ENCODE results near the gene DLK2. TPM values are rescaled to one million over a fixed set of nuclear protein-coding genes. Genes with fewer than 3 reads are reported as not detected.
A peak's percentile ranks its signal among the peaks of the same experiment; 100 is the strongest.

The DLK2 gene
- total RNA-seq, 3 donors from 2014 or later, result 3.6 to 8.9 TPM; not detected in 1

GRCh38 chr6:43488667-43489276 lies 33.4 kb upstream of the DLK2 start:
- peaks cover 10 to 12% of the 10 kb centered on the region in 2 donors for H3K4me1 ChIP-seq
- peak overlapping the region in 1 of 2 donors; percentile 0 for H3K27ac ChIP-seq
- DNase-seq (ENCODE audit: low spot score in 2 of 2), result no peak
- H3K36me3 ChIP-seq, result no peaks in the 10 kb centered on the region
- no peaks in the 10 kb centered on the region for H3K9me3 ChIP-seq
- intact Hi-C loops (cut with DNase I; ENCODE audit: low total_unique reads), result no loop called here
- no peak for TF ChIP-seq POLR2AphosphoS5 (IDR thresholded peaks at IDR 0.05)
- TF ChIP-seq POLR2A (IDR thresholded peaks at IDR 0.05), result no peak
- TF ChIP-seq, protein P1, sequence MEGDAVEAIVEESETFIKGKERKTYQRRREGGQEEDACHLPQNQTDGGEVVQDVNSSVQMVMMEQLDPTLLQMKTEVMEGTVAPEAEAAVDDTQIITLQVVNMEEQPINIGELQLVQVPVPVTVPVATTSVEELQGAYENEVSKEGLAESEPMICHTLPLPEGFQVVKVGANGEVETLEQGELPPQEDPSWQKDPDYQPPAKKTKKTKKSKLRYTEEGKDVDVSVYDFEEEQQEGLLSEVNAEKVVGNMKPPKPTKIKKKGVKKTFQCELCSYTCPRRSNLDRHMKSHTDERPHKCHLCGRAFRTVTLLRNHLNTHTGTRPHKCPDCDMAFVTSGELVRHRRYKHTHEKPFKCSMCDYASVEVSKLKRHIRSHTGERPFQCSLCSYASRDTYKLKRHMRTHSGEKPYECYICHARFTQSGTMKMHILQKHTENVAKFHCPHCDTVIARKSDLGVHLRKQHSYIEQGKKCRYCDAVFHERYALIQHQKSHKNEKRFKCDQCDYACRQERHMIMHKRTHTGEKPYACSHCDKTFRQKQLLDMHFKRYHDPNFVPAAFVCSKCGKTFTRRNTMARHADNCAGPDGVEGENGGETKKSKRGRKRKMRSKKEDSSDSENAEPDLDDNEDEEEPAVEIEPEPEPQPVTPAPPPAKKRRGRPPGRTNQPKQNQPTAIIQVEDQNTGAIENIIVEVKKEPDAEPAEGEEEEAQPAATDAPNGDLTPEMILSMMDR (IDR thresholded peaks at IDR 0.05), result no peak
- H3K27me3 ChIP-seq, result no peaks in the 10 kb centered on the region
- H3K4me3 ChIP-seq, result no peak overlapping the region

DNA sequence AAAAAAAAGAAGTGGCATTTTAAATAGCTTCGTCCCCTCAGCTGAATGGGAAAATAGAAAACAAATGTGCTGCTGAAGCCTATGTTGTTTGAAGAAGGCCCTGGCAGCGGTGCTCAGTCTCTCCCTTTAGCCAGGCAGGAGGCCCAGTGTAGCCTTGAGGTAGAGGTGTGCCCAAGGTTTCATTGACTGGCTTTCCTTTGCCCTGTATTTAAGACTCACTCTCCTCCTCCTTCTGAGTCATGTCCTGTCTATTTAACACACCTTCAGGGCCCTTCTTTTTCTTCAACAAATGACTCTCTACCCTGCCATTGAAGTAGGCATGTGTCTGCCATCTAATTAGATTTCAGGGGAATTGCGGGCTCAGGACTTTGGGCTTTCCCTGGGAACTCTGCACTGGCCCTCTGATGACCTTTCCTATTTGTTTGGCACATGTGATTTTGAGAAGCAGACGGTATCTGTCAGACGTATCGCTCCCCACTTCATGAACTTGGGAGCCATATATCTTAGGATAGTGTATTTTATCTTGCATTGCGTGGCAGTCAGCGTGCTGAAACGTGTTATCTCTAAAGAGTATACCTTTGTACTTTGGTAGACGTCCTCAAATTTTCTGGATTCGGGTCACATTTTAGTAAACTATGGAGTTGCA lies 26.4 kb upstream of the DLK2 start:
- Histone ChIP-seq H3K27me3 (no peaks in the 10 kb centered on the region), H3K4me3 (no peak overlapping the region), H3K4me1 (peaks cover 0 to 6% of the 10 kb centered on the region in 2 donors), H3K27ac (no peak overlapping the region), H3K9me3 (no peaks in the 10 kb centered on the region), H3K36me3 (no peaks in the 10 kb centered on the region)
- DNase-seq (ENCODE audit: low spot score in 2 of 2), result no peak
- intact Hi-C loops (cut with DNase I; ENCODE audit: low total_unique reads), result no loop called here
- no peak for TF ChIP-seq POLR2A (IDR thresholded peaks at IDR 0.05)
- TF ChIP-seq, protein P1 (IDR thresholded peaks at IDR 0.05), result no peak
- TF ChIP-seq POLR2AphosphoS5 (IDR thresholded peaks at IDR 0.05), result no peak

GRCh38 chr6:43481075-43481474 lies 25.7 kb upstream of the DLK2 start:
- no peak for DNase-seq (ENCODE audit: low spot score in 2 of 2)
- Histone ChIP-seq H3K4me1 (peaks cover 0 to 6% of the 10 kb centered on the region in 2 donors), H3K27me3 (no peaks in the 10 kb centered on the region), H3K36me3 (no peaks in the 10 kb centered on the region), H3K9me3 (no peaks in the 10 kb centered on the region), H3K27ac (no peak overlapping the region), H3K4me3 (no peak overlapping the region)
- TF ChIP-seq POLR2AphosphoS5 (IDR thresholded peaks at IDR 0.05) (no peak), POLR2A (IDR thresholded peaks at IDR 0.05) (no peak)
- TF ChIP-seq, protein P1 (IDR thresholded peaks at IDR 0.05), result no peak
- intact Hi-C loops (cut with DNase I; ENCODE audit: low total_unique reads), result no loop called here

DNA sequence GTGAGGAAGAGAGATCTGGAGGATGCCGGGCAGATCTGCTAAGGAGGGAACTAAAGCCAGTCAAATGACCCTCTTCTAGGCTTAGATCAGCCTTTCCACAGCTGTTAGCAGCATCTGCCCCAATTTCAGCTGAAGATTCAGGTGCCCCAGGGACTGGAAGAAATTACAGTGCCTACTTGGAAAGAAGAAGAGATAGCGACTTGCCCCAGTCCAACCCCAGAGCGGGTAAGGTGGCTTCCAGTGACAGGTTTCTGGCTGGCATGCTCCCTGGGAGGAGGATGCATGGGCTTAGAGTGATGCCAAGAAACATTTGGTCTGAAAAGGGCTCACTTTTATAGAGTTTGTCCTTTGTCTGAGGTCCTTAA lies 22.6 kb upstream of the DLK2 start:
- H3K36me3 ChIP-seq, result no peaks in the 10 kb centered on the region
- no peak for DNase-seq (ENCODE audit: low spot score in 2 of 2)
- peak overlapping the region; percentile 77 to 82 (median 80) for H3K4me3 ChIP-seq
- H3K4me1 ChIP-seq, result peaks cover 0 to 6% of the 10 kb centered on the region in 2 donors
- no peaks in the 10 kb centered on the region for H3K9me3 ChIP-seq
- no peaks in the 10 kb centered on the region for H3K27me3 ChIP-seq
- TF ChIP-seq POLR2A (IDR thresholded peaks at IDR 0.05) (no peak), POLR2AphosphoS5 (IDR thresholded peaks at IDR 0.05) (no peak)
- TF ChIP-seq, protein P1 (IDR thresholded peaks at IDR 0.05), result no peak
- peak overlapping the region; percentile 76 to 89 for H3K27ac ChIP-seq
- intact Hi-C loops (cut with DNase I; ENCODE audit: low total_unique reads), result no loop called here

DNA sequence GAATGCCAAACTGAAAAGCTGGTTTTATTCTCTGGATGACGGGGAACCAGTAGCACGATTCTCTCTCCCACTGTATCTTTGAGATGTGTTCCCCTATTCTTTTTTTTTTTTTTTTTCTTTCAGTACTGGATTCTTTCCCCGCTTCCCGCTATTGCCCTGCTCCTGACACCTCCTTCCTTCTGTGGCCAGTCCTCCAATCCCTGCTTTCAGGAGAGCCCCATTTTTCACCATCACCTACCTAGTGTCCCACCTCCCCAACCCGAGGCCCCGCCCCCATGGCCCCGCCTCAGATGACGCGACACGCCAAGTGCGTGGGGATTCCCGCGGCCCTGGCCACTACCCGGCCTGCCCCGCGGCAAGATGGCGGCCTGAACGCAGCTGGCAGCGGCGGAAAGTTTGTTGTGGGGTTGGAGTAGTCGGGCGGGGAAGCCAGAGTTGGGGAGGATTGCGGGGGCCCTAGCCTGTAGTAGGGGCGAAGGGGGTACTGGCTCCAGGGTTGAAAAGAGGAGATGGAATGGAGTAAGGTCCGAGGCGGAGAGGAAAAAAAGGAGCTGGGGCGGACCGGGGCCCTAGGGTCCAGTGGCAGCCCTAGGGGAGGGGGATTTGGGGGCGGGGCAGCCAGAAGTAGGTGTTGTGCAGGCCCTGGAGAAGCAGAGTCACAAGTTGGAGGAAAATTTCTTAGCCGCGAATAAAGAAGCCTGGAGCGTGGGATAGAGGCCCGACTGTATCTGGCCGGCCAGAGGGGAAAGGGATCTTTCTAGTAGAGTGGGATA lies 22.1 kb upstream of the DLK2 start, which contains the start of gene TJAP1:
Gene TJAP1, plus strand, starts transcription at position 336 of the 773 bp plus-strand sequence. CDS start 21,432 bp downstream, outside the sequence.
- H3K4me3 ChIP-seq, result peak within 1 kb of the TSS; percentile 77 to 82 (median 80)
- no peaks in the 10 kb centered on the region for H3K36me3 ChIP-seq
- H3K4me1 ChIP-seq, result peaks cover 0 to 6% of the 10 kb centered on the region in 2 donors
- no peaks in the 10 kb centered on the region for H3K27me3 ChIP-seq
- H3K27ac ChIP-seq, result peak within 1 kb of the TSS; percentile 76 to 89
- TF ChIP-seq POLR2A (IDR thresholded peaks at IDR 0.05) (peak; percentile 75), POLR2AphosphoS5 (IDR thresholded peaks at IDR 0.05) (peak in 2 of 3 donors; percentile 72 to 90)
- TF ChIP-seq, protein P1 (IDR thresholded peaks at IDR 0.05), result no peak
- DNase-seq (ENCODE audit: low spot score in 2 of 2), result peak; percentile 93 to 95
- H3K9me3 ChIP-seq, result no peaks in the 10 kb centered on the region
- intact Hi-C loops (cut with DNase I; ENCODE audit: low total_unique reads), result no loop called here
